Caco-2 (cell line): ENCODE results near the gene EVI5L. TPM values are rescaled to one million over a fixed set of nuclear protein-coding genes. Genes with fewer than 3 reads are reported as not detected.
A peak's percentile ranks its signal among the peaks of the same experiment; 100 is the strongest.
"Not testable (repeated sequence)": the region's sequence is repeated elsewhere in the genome, so short reads cannot be mapped to it uniquely, and the experiment has no call there.

Source experiments
- BruUV-seq: library from RNA; stranded (reverse); fragments of 400-500 nt; replicated peaks from 2 replicates; lab custom pipeline; 2021; lab: Mats Ljungman, UMichigan
- CTCF ChIA-PET: fragments of 300-600 bp; sonication (Branson Sonifier 250); formaldehyde crosslinking; loops from one replicate; lab custom pipeline; 2022; ENCODE audit warnings: antibody characterized with exemption; lab: Charles Lee
- POLR2A ChIA-PET: fragments of 300-600 bp; sonication (Branson Sonifier 250); formaldehyde crosslinking; loops from one replicate; lab custom pipeline; 2022; ENCODE audit warnings: antibody characterized with exemption; lab: Charles Lee
- DNase-seq, 2 experiments: peaks; one replicate each; pipeline versions ENCODE4 v3.0.0 to v3.0.0-alpha.2; 2020 to 2022
- H3K27me3 ChIP-seq: replicated peaks from 2 replicates; pipeline ENCODE4 v1.6.0; 2011; ENCODE audit warnings: low read length; ENCODE audit not compliant: control insufficient read depth, insufficient read depth
- H3K36me3 ChIP-seq: 2 replicates; pipeline ENCODE4 v1.5.1; 2011; ENCODE audit warnings: low read length; ENCODE audit not compliant: control insufficient read depth, insufficient read depth
- H3K4me1 ChIP-seq: fragments of 250-450 bp; sonication (Bioruptor Pico); 2 replicates; pipeline ENCODE4 v1.5.1; 2020; ENCODE audit warnings: mild to moderate bottlenecking
- H3K4me3 ChIP-seq: 2 replicates; pipeline ENCODE4 v1.5.1; 2011; ENCODE audit warnings: low read depth, mild to moderate bottlenecking, control low read depth, low read length
- H3K9me3 ChIP-seq: fragments of 250-450 bp; sonication (Bioruptor Pico); 2 replicates; pipeline ENCODE4 v1.5.1; 2020; ENCODE audit warnings: mild to moderate bottlenecking, moderate library complexity
- H3K27ac Mint-ChIP-seq: one replicate; pipeline ENCODE4 v1.8.0; 2022; ENCODE audit warnings: mixed read lengths; ENCODE audit not compliant: unreplicated experiment
- H3K27me3 Mint-ChIP-seq: one replicate; pipeline ENCODE4 v1.8.0; 2022; ENCODE audit warnings: mixed read lengths; ENCODE audit not compliant: insufficient read depth, unreplicated experiment
- H3K36me3 Mint-ChIP-seq: one replicate; pipeline ENCODE4 v1.8.0; 2022; ENCODE audit warnings: mild to moderate bottlenecking, mixed read lengths; ENCODE audit not compliant: insufficient read depth, unreplicated experiment
- H3K4me1 Mint-ChIP-seq: one replicate; pipeline ENCODE4 v1.8.0; 2022; ENCODE audit warnings: low read depth, mixed read lengths; ENCODE audit not compliant: unreplicated experiment
- H3K4me3 Mint-ChIP-seq: one replicate; pipeline ENCODE4 v1.8.0; 2022; ENCODE audit warnings: mild to moderate bottlenecking, moderate library complexity, mixed read lengths; ENCODE audit not compliant: unreplicated experiment
- H3K9me3 Mint-ChIP-seq: one replicate; pipeline ENCODE4 v1.8.0; 2022; ENCODE audit warnings: mixed read lengths; ENCODE audit not compliant: unreplicated experiment
- intact Hi-C: fragments of 100-400 bp; cut with micrococcal nuclease; formaldehyde crosslinking; loops from one replicate; pipeline ENCODE4 v1.10.0; 2022; ENCODE audit not compliant: unreplicated experiment
- total RNA-seq: library from RNA; stranded (reverse); gene quantifications from 2 replicates; pipeline ENCODE4 v1.2.3, GENCODE V29; 2022
- TF ChIP-seq, protein P1 (sequence below), 2 experiments: fragments of 200-600 bp in 1 of 2; IDR thresholded peaks; 1 replicate in 1 of 2; 2 replicates in 1 of 2; pipeline versions ENCODE4 v1.5.1 to v1.8.0; 2011 to 2022; ENCODE audit warnings: antibody characterized with exemption in 1 of 2, control low read depth in 1 of 2, inconsistent platforms in 1 of 2, low read depth in 1 of 2, low read length in 1 of 2, mild to moderate bottlenecking in 1 of 2, moderate library complexity in 1 of 2; ENCODE audit not compliant: insufficient read depth in 1 of 2, severe bottlenecking in 1 of 2, unreplicated experiment in 1 of 2

The EVI5L gene
- total RNA-seq, 1 experiment from 2014 or later, result 9.8 TPM

DNA sequence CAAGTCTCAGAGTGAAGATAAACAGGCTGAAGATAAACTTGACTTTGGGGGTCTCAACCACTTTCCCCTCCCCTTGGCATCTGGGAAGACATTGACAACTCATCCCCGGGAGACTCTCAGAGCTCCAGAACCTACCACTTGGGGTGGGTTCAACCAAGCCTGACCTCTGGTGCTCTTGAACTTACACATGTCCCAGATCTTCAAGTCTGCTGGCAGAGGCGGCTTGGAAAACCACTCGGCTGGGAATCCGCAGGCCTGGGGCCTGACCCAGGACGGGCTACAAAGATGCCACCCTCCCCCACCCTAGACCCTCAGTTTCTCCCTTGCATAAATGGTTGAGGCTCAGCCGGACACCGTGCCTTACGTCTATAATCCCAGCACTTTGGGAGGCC lies 58.8 kb downstream of the EVI5L start:
- Mint-ChIP-seq H3K4me1 (no peaks in the 10 kb centered on the region), H3K9me3 (no peaks in the 10 kb centered on the region), H3K36me3 (no peaks in the 10 kb centered on the region), H3K27ac (peak overlapping the region; percentile 19), H3K27me3 (no peaks in the 10 kb centered on the region), H3K4me3 (peak overlapping the region; percentile 70)
- Histone ChIP-seq H3K36me3 (no peaks in the 10 kb centered on the region), H3K4me1 (peaks cover 10% of the 10 kb centered on the region; the same call in 1 of the 2 replicates), H3K9me3 (no peaks in the 10 kb centered on the region), H3K27me3 (no peaks in the 10 kb centered on the region), H3K4me3 (peak overlapping the region; percentile 66)
- TF ChIP-seq, protein P1, sequence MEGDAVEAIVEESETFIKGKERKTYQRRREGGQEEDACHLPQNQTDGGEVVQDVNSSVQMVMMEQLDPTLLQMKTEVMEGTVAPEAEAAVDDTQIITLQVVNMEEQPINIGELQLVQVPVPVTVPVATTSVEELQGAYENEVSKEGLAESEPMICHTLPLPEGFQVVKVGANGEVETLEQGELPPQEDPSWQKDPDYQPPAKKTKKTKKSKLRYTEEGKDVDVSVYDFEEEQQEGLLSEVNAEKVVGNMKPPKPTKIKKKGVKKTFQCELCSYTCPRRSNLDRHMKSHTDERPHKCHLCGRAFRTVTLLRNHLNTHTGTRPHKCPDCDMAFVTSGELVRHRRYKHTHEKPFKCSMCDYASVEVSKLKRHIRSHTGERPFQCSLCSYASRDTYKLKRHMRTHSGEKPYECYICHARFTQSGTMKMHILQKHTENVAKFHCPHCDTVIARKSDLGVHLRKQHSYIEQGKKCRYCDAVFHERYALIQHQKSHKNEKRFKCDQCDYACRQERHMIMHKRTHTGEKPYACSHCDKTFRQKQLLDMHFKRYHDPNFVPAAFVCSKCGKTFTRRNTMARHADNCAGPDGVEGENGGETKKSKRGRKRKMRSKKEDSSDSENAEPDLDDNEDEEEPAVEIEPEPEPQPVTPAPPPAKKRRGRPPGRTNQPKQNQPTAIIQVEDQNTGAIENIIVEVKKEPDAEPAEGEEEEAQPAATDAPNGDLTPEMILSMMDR (IDR thresholded peaks at IDR 0.05; ENCODE audit: insufficient read depth in 1 of 2, low read depth in 1 of 2, low read length in 1 of 2, severe bottlenecking in 1 of 2, unreplicated experiment in 1 of 2), result no peak
- TSS peak; percentile 86 for BruUV-seq
- DNase-seq, result no peak
- intact Hi-C loops, result loop anchor here (2.0 to 5.0 kb wide), 2 partner anchors 14 to 37 kb away; partner anchors contain the start of gene MAP2K7
- CTCF ChIA-PET, result interaction anchor here (0.7 to 1.2 kb wide), 2 partner anchors 20 to 344 kb away, joined by 3 to 8 read pairs; no protein-coding TSS in a partner anchor
- POLR2A ChIA-PET, result interaction anchor here (0.5 to 2.3 kb wide), 5 partner anchors 8 to 318 kb away, joined by 3 to 12 read pairs (median 6); partner anchors contain the start of genes MAP2K7 and TIMM44

DNA sequence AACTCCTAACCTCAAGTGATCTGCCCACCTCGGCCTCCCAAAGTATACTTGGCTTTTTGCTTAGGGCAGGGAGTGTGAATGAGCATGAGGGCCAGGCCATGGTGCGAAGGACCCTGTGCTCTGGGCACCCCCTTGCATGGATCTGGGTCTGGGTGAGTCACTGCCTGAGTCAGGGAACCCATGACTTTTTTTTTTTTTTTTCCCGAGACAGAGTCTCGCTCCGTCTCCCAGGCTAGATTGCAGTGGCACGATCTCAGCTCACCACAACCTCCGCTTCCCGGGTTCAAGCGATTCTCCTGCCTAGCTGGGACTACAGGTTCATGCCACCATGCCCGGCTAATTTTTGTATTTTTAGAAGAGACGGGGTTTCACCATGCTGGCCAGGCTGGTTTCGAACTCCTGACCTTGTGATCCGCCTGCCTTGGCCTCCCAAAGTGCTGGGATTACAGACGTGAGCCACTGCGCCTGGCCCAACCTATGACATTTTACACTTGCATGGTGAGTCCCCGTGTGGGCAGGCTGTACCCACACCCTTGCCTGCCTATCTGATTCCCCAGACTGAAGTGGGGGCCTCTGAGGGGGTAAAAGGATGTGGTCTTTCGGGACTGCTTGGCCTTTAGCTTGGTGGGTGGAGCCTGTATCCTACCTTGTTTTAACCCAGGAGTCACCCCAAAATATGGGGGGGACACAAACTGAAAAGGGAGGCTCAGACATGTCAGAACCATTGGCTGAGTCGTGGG lies 63.5 kb downstream of the EVI5L start:
- POLR2A ChIA-PET, H3K9me3 ChIP-seq, H3K27me3 ChIP-seq, H3K9me3 Mint-ChIP-seq, intact Hi-C loops, H3K36me3 ChIP-seq, DNase-seq, BruUV-seq, H3K4me1 Mint-ChIP-seq, H3K36me3 Mint-ChIP-seq, H3K27me3 Mint-ChIP-seq, H3K4me3 ChIP-seq, H3K4me1 ChIP-seq, H3K4me3 Mint-ChIP-seq, H3K27ac Mint-ChIP-seq: not testable (repeated sequence)
- CTCF ChIA-PET, result interaction anchor here (1.2 kb wide), 1 partner anchor 24 kb away, joined by 3 read pairs; no protein-coding TSS in a partner anchor

DNA sequence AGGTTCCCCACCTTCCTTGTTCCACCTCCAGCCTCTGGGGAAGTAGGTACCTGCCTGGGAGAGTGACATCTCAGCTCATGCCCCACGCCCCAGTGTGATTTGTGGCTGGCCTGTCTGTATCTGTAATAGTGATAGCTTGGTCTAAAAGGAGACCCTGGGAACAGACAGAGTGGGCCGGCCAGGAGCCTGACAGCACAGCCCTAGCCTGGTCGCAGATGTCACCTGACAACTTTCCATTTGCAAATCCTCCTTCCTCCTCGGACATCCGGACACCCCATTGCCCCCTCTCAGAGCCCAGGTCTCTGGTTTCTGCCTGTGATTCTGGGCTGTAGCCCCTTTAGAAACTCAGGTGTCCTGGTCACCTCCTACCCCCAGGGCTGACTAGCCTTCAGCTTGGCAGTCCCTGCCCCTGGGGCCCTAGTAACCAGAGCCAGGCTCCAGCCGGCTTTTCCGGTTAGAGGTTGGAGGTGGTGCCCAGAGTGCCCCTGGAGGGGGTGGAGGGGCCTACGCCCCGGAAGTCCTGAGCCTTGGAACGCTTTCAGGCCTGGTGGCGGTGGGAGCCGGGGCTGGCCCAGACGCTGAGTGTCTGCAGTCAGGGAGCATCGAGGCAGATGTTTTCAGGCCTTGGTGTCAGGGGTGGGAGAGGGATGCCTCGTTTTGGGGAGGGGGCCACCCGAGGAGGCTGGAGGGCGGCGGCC lies 64.7 kb downstream of the EVI5L start:
- Histone ChIP-seq H3K36me3 (no peaks in the 10 kb centered on the region), H3K27me3 (no peaks in the 10 kb centered on the region), H3K4me1 (no peaks in the 10 kb centered on the region), H3K4me3 (no peak overlapping the region), H3K9me3 (no peaks in the 10 kb centered on the region)
- TF ChIP-seq, protein P1 (IDR thresholded peaks at IDR 0.05; ENCODE audit: insufficient read depth in 1 of 2, low read depth in 1 of 2, low read length in 1 of 2, severe bottlenecking in 1 of 2, unreplicated experiment in 1 of 2), result no peak
- intact Hi-C loops, result no loop called here
- BruUV-seq, result no TSS peak
- Mint-ChIP-seq H3K4me3 (no peak overlapping the region), H3K27ac (no peak overlapping the region), H3K36me3 (peaks cover 10% of the 10 kb centered on the region), H3K27me3 (no peaks in the 10 kb centered on the region), H3K9me3 (no peaks in the 10 kb centered on the region), H3K4me1 (no peaks in the 10 kb centered on the region)
- no peak for DNase-seq
- ChIA-PET POLR2A (no interaction called here), CTCF (no interaction called here)
